ENCODE results near the gene CNTFR.

The CNTFR gene

GRCh38 chr9:34518896-34519295, 70.6 kb downstream of the CNTFR start:
- no peak for DNase-seq (ENCODE audit: low read depth, low spot score)
- H3K4me3 ChIP-seq (ENCODE audit: low read length), result no peak overlapping the region

- DNase-seq (ENCODE audit: low read depth, low spot score), result no peak
- no peak overlapping the region for H3K4me3 ChIP-seq (ENCODE audit: low read length)
Measured at GRCh38 chr9:34518110-34518616, 71.4 kb downstream of the CNTFR start.

- DNase-seq (ENCODE audit: low read depth, low spot score), result no peak
- H3K4me3 ChIP-seq (ENCODE audit: low read length), result no peak overlapping the region
Measured at GRCh38 chr9:34517185-34517584, 72.3 kb downstream of the CNTFR start.

- H3K4me3 ChIP-seq (ENCODE audit: low read length), result no peak overlapping the region
- DNase-seq (ENCODE audit: low read depth, low spot score), result no peak
Measured at GRCh38 chr9:34515959-34516358, 73.6 kb downstream of the CNTFR start.

- DNase-seq (ENCODE audit: low read depth, low spot score), result no peak
- H3K4me3 ChIP-seq (ENCODE audit: low read length), result no peak overlapping the region
Measured at GRCh38 chr9:34514816-34515215, 74.7 kb downstream of the CNTFR start.

- H3K4me3 ChIP-seq (ENCODE audit: low read length), result no peak overlapping the region
- no peak for DNase-seq (ENCODE audit: low read depth, low spot score)
Measured at GRCh38 chr9:34514401-34514800, 75.1 kb downstream of the CNTFR start.

- DNase-seq (ENCODE audit: low read depth, low spot score), result no peak
- H3K4me3 ChIP-seq (ENCODE audit: low read length), result no peak overlapping the region
Measured at GRCh38 chr9:34513567-34514214, 75.8 kb downstream of the CNTFR start.

GRCh38 chr9:34512131-34513078, 77.1 kb downstream of the CNTFR start:
- no peak overlapping the region for H3K4me3 ChIP-seq (ENCODE audit: low read length)
- no peak for DNase-seq (ENCODE audit: low read depth, low spot score)

- H3K4me3 ChIP-seq (ENCODE audit: low read length), result no peak overlapping the region
- DNase-seq (ENCODE audit: low read depth, low spot score), result no peak
Measured at GRCh38 chr9:34510497-34511468, 78.7 kb downstream of the CNTFR start.

- no peak for DNase-seq (ENCODE audit: low read depth, low spot score)
- no peak overlapping the region for H3K4me3 ChIP-seq (ENCODE audit: low read length)
Measured at GRCh38 chr9:34508951-34509350, 80.6 kb downstream of the CNTFR start.

- H3K4me3 ChIP-seq (ENCODE audit: low read length), result no peak overlapping the region
- no peak for DNase-seq (ENCODE audit: low read depth, low spot score)
Measured at GRCh38 chr9:34508463-34508862, 81.1 kb downstream of the CNTFR start.

- DNase-seq (ENCODE audit: low read depth, low spot score), result no peak
- H3K4me3 ChIP-seq (ENCODE audit: low read length), result no peak overlapping the region
Measured at GRCh38 chr9:34507966-34508365, 81.6 kb downstream of the CNTFR start.

- no peak for DNase-seq (ENCODE audit: low read depth, low spot score)
Measured at GRCh38 chr9:34507556-34507955, 82.0 kb downstream of the CNTFR start.

GRCh38 chr9:34506623-34507022, 82.9 kb downstream of the CNTFR start:
- H3K4me3 ChIP-seq (ENCODE audit: low read length), result no peak overlapping the region
- no peak for DNase-seq (ENCODE audit: low read depth, low spot score)

More at GRCh38 chr9:34507556-34507955, 82.0 kb downstream of the CNTFR start:
- H3K4me3 ChIP-seq (ENCODE audit: low read length), result no peak overlapping the region

- no peak overlapping the region for H3K4me3 ChIP-seq (ENCODE audit: low read length)
- no peak for DNase-seq (ENCODE audit: low read depth, low spot score)
Measured at GRCh38 chr9:34505370-34506120, 84.0 kb downstream of the CNTFR start.

GRCh38 chr9:34503406-34503805, 86.1 kb downstream of the CNTFR start:
- no peak overlapping the region for H3K4me3 ChIP-seq (ENCODE audit: low read length)
- DNase-seq (ENCODE audit: low read depth, low spot score), result no peak

- no peak for DNase-seq (ENCODE audit: low read depth, low spot score)
- no peak overlapping the region for H3K4me3 ChIP-seq (ENCODE audit: low read length)
Measured at GRCh38 chr9:34502891-34503290, 86.6 kb downstream of the CNTFR start.

GRCh38 chr9:34502471-34502870, 87.1 kb downstream of the CNTFR start:
- no peak for DNase-seq (ENCODE audit: low read depth, low spot score)
- no peak overlapping the region for H3K4me3 ChIP-seq (ENCODE audit: low read length)

All from Jurkat, Clone E6-1 (cell line).